Sigmoid colon (tissue), 4 donors: ENCODE measurements around the gene IGFL1.

ENCODE experiments used
- CTCF ChIP-seq, 4 experiments: fragments of 450-650 bp in 3 of 4; fragments of 200-600 bp in 1 of 4; IDR thresholded peaks; one replicate each; pipeline ENCODE4 v1.5.1; 2016 to 2019; ENCODE audit warnings: antibody characterized with exemption in 4 of 4, mild to moderate bottlenecking in 3 of 4, moderate library complexity in 2 of 4
- EP300 ChIP-seq, 4 donors: sonication (generic); formaldehyde crosslinking; IDR thresholded peaks; one replicate each; pipeline ENCODE4 v1.6.1; 2017; ENCODE audit warnings: antibody characterized with exemption in 4 of 4
- POLR2A ChIP-seq, 2 donors: fragments of 450-650 bp; IDR thresholded peaks; one replicate each; pipeline ENCODE4 v1.6.1; 2016; ENCODE audit warnings: antibody characterized with exemption in 2 of 2, mild to moderate bottlenecking in 2 of 2, moderate library complexity in 2 of 2
- POLR2AphosphoS5 ChIP-seq, 4 donors: sonication (generic); formaldehyde crosslinking; IDR thresholded peaks; one replicate each; pipeline ENCODE4 v1.6.1; 2017; ENCODE audit warnings: antibody characterized with exemption in 4 of 4

- no peak for TF ChIP-seq CTCF (IDR thresholded peaks at IDR 0.05)
- no peak for TF ChIP-seq POLR2AphosphoS5 (IDR thresholded peaks at IDR 0.05)
- no peak for TF ChIP-seq POLR2A (IDR thresholded peaks at IDR 0.05)
- no peak for TF ChIP-seq EP300 (IDR thresholded peaks at IDR 0.05)
Observed at GRCh38 chr19:46232938-46233621, 3.5 kb downstream of the IGFL1 start.
